Mesothelial cell of epicardium (in vitro differentiated cells): ENCODE measurements around the gene PXMP4. TPM values are rescaled to one million over a fixed set of nuclear protein-coding genes. Genes with fewer than 3 reads are reported as not detected.
"Not testable (repeated sequence)": the region's sequence is repeated elsewhere in the genome, so short reads cannot be mapped to it uniquely, and the experiment has no call there.

ENCODE experiments used
- DNase-seq, 2 experiments: peaks; one replicate each; pipeline ENCODE4 v3.0.0; 2021; ENCODE audit warnings: low spot score in 2 of 2; ENCODE audit not compliant: unreplicated experiment in 2 of 2
- H3K27ac Mint-ChIP-seq: 2 replicates; pipeline ENCODE4 v1.8.0; 2021; ENCODE audit warnings: mixed read lengths
- H3K27me3 Mint-ChIP-seq: 2 replicates; pipeline ENCODE4 v1.8.0; 2021; ENCODE audit warnings: low read depth, mixed read lengths
- H3K36me3 Mint-ChIP-seq: 2 replicates; pipeline ENCODE4 v1.8.0; 2021; ENCODE audit warnings: mixed read lengths
- H3K4me1 Mint-ChIP-seq: 2 replicates; pipeline ENCODE4 v1.8.0; 2021; ENCODE audit warnings: mixed read lengths
- H3K4me3 Mint-ChIP-seq: 2 replicates; pipeline ENCODE4 v1.8.0; 2021; ENCODE audit warnings: mild to moderate bottlenecking, moderate library complexity, mixed read lengths
- H3K9me3 Mint-ChIP-seq: 2 replicates; pipeline ENCODE4 v1.8.0; 2021; ENCODE audit warnings: mixed read lengths
- total RNA-seq: library from RNA; stranded (reverse); gene quantifications from 3 replicates; pipeline ENCODE4 v1.2.1, GENCODE V29; 2021
- TF ChIP-seq, protein P1 (sequence below): fragments of 200-600 bp; sonication (generic); IDR thresholded peaks from one replicate; pipeline ENCODE4 v1.5.0; 2021; ENCODE audit warnings: antibody characterized with exemption; ENCODE audit not compliant: unreplicated experiment

Gene PXMP4
- total RNA-seq, 1 donor from 2014 or later, result 7.5 TPM

DNA sequence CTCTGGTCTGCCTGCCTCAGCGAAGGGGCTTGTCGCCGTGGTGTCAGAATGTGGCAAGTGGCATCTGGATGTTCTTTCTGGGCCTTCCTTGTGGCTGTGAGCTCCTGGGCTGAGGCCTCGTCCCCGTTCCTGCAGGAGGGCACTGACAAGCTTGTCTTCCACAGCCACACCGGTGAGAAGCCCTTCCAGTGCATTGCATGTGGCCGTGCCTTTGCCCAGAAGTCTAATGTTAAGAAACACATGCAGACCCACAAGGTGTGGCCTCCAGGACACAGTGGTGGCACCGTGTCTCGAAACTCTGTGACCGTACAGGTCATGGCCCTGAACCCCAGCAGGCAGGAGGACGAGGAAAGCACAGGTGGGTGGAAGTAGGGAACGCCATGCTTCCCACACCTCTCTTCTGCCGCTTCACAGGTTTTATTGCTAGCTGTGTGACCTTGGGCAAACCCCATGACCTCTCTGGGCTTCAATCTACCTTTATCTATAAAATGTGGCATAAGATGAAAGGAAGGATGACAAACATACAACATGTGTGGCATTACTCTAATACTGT is 41.7 kb upstream of the PXMP4 start:
- Mint-ChIP-seq H3K36me3 (peaks cover 27% of the 10 kb centered on the region), H3K27me3 (no peaks in the 10 kb centered on the region), H3K4me3 (no peak overlapping the region), H3K27ac (no peak overlapping the region), H3K4me1 (no peaks in the 10 kb centered on the region), H3K9me3 (peaks cover 10% of the 10 kb centered on the region)
- DNase-seq, result no peak
- TF ChIP-seq, protein P1, sequence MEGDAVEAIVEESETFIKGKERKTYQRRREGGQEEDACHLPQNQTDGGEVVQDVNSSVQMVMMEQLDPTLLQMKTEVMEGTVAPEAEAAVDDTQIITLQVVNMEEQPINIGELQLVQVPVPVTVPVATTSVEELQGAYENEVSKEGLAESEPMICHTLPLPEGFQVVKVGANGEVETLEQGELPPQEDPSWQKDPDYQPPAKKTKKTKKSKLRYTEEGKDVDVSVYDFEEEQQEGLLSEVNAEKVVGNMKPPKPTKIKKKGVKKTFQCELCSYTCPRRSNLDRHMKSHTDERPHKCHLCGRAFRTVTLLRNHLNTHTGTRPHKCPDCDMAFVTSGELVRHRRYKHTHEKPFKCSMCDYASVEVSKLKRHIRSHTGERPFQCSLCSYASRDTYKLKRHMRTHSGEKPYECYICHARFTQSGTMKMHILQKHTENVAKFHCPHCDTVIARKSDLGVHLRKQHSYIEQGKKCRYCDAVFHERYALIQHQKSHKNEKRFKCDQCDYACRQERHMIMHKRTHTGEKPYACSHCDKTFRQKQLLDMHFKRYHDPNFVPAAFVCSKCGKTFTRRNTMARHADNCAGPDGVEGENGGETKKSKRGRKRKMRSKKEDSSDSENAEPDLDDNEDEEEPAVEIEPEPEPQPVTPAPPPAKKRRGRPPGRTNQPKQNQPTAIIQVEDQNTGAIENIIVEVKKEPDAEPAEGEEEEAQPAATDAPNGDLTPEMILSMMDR, result no peak

DNA sequence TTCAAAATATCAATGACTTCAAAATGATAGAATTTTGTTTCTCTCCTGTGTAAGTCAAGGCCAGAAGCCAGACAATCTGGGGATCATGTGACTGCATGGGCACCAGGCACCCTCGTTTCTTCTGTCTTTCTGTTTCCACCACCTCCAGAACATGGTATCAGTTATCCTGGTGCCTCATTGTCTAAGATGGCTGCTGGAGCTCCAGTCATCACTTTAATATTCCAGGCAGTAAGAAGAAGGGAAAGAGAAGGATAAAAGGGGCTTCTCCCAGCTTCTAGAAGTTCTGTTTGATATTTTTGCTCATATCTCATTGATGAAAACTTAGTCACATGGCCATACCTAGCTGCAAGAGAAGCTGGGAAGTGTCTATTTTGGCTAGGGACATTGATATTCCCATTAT is 37.3 kb upstream of the PXMP4 start:
- H3K4me3 Mint-ChIP-seq, result no peak overlapping the region
- TF ChIP-seq, protein P1, result no peak
- peaks cover 36% of the 10 kb centered on the region for H3K36me3 Mint-ChIP-seq
- H3K27me3 Mint-ChIP-seq, result no peaks in the 10 kb centered on the region
- H3K27ac Mint-ChIP-seq, result no peak overlapping the region
- no peak for DNase-seq
- no peaks in the 10 kb centered on the region for H3K4me1 Mint-ChIP-seq
- peaks cover 10% of the 10 kb centered on the region for H3K9me3 Mint-ChIP-seq

DNA sequence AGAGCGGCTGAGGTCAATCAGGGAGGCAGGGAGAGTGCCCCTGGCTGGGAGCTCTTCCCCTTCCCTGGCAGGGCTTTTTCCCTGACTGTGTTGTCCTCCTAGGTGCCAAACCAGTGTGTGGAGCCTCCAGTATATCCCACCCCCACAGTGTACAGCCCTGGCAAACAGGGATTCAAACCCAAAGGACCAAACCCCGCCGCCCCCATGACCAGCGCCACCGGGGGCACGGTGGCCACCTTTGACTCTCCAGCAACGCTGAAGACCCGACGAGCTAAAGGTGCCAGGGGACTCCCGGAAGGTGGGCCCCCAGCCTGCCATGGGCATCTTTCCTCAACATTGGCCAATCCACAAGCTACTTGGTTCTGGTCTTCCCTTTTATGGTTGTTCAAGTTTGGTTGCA is 36.9 kb upstream of the PXMP4 start:
- Mint-ChIP-seq H3K27ac (no peak overlapping the region), H3K4me1 (no peaks in the 10 kb centered on the region), H3K4me3 (no peak overlapping the region), H3K9me3 (peaks cover 10% of the 10 kb centered on the region), H3K27me3 (no peaks in the 10 kb centered on the region), H3K36me3 (peaks cover 36% of the 10 kb centered on the region)
- TF ChIP-seq, protein P1, result no peak
- no peak for DNase-seq

DNA sequence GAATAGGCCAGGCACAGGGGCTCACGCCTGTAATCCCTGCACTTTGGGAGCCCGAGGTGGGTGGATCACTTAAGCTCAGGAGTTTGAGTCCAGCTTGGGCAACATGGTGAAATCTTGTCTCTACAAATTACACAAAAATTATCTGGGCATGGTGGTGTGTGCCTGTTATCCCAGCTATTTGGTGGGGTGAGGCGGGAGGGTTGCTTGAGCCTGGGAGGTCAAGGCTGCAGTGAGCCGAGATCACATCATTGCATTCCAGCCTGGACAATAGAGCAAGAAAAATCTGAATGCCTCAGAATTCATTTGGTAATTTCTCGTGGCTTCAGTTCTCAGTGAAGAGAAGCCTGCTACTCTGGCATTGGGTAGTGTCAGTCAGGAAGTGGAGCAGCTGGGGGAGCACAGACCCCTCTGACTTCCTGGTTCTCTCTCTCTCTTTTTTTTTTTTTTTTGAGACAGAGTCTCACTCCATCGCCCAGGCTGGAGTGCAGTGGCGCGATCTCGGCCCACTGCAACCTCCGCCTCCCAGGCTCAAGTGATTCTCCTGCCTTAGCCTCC is 35.9 kb upstream of the PXMP4 start:
- not testable (repeated sequence) for H3K4me1 Mint-ChIP-seq, DNase-seq, H3K27ac Mint-ChIP-seq, H3K27me3 Mint-ChIP-seq, H3K4me3 Mint-ChIP-seq, H3K9me3 Mint-ChIP-seq
- peaks cover 32% of the 10 kb centered on the region for H3K36me3 Mint-ChIP-seq

DNA sequence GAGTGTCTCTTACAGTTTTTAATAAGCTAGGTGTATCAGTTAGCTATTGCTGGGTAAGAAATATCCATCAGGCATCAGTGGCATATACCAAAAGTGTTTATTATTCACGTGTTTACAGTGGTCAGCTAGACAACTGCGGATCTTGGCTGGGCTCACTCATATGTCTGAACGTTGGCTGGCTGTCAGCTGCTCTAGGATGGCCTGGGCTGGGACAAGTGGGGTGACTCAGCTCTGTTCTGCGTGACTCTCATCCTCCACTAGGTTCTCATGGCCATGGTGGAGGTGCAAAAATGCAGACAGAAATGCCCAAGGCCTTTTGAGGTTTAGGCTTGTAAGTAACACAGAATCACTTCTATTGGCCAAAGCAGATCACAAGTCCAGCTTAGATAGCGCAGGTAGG is 33.7 kb upstream of the PXMP4 start:
- Mint-ChIP-seq H3K36me3 (peaks cover 30% of the 10 kb centered on the region), H3K27ac (no peak overlapping the region)
- DNase-seq, result no peak

DNA sequence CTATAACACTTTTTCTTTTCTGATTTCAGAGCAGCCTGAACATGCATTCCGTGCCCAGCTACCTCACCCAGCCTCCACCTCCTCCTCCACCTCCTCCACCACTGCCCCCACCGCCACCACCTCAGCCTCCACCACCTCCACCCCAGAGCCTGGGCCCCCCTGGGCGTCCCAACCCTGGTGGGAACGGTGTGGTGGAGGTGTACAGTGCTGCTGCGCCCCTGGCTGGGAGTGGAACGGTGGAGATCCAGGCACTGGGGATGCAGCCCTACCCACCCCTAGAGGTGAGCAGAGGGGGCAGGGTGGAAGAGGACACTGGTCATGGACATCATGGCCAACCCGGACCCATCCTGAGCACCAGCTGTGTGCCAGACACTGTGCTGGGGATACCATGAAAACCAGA is 33.0 kb upstream of the PXMP4 start:
- H3K27me3 Mint-ChIP-seq, result no peaks in the 10 kb centered on the region
- no peak overlapping the region for H3K4me3 Mint-ChIP-seq
- H3K9me3 Mint-ChIP-seq, result peaks cover 9% of the 10 kb centered on the region

More for the DNA sequence above, 33.7 kb upstream of the PXMP4 start:
- H3K4me3 Mint-ChIP-seq, result no peak overlapping the region
- H3K27me3 Mint-ChIP-seq, result no peaks in the 10 kb centered on the region
- H3K9me3 Mint-ChIP-seq, result peaks cover 10% of the 10 kb centered on the region
- TF ChIP-seq, protein P1, result no peak
- H3K4me1 Mint-ChIP-seq, result no peaks in the 10 kb centered on the region

More for the DNA sequence above, 33.0 kb upstream of the PXMP4 start:
- H3K36me3 Mint-ChIP-seq, result peaks cover 26% of the 10 kb centered on the region
- TF ChIP-seq, protein P1, result no peak
- no peaks in the 10 kb centered on the region for H3K4me1 Mint-ChIP-seq
- H3K27ac Mint-ChIP-seq, result no peak overlapping the region
- DNase-seq, result no peak
